IMR-90 (cell line): Measurements from ENCODE around the gene LUC7L. TPM values are rescaled to one million over a fixed set of nuclear protein-coding genes. Genes with fewer than 3 reads are reported as not detected.
A peak's percentile ranks its signal among the peaks of the same experiment; 100 is the strongest.

Source experiments
- ATAC-seq: fragments of 200-7000 bp; cut with Tn5 transposase; 2 replicates; pipeline ENCODE4 v1.9.1; 2020; ENCODE audit warnings: low read depth, mild to moderate bottlenecking, moderate library complexity
- BruUV-seq: library from RNA; stranded (reverse); fragments of 400-500 nt; replicated peaks from 2 replicates; lab custom pipeline; 2021; lab: Mats Ljungman, UMichigan
- CTCF ChIA-PET: fragments of 300-600 bp; formaldehyde crosslinking; extraction: SDS; loops from one replicate; lab custom pipeline; 2021; ENCODE audit warnings: antibody characterized with exemption; lab: Yijun Ruan, JAX
- POLR2A ChIA-PET: fragments of 300-600 bp; sonication (Branson Sonifier 250); formaldehyde crosslinking; loops from one replicate; lab custom pipeline; 2022; ENCODE audit warnings: antibody characterized with exemption; ENCODE audit not compliant: unreplicated experiment; lab: Charles Lee
- DNase-seq: peaks from one replicate; pipeline ENCODE4 v3.0.0; 2013
- H2AFZ ChIP-seq: replicated peaks from 2 replicates; pipeline ENCODE3; 2013; ENCODE audit warnings: low read length, mild to moderate bottlenecking; ENCODE audit not compliant: poor library complexity
- H2AK5ac ChIP-seq: 2 replicates; pipeline ENCODE4 v1.6.1; 2013; ENCODE audit warnings: low read depth, low read length, inconsistent platforms
- H2AK9ac ChIP-seq: replicated peaks from 2 replicates; pipeline ENCODE3; 2013; ENCODE audit warnings: mild to moderate bottlenecking, low read depth, low read length, moderate library complexity; ENCODE audit not compliant: poor library complexity
- H2BK120ac ChIP-seq: 2 replicates; pipeline ENCODE4 v1.6.1; 2013; ENCODE audit warnings: low read depth, low read length, inconsistent platforms
- H2BK15ac ChIP-seq: 3 replicates; pipeline ENCODE4 v1.6.1; 2013; ENCODE audit warnings: low read depth, low read length, inconsistent platforms
- H2BK20ac ChIP-seq: 2 replicates; pipeline ENCODE4 v1.6.1; 2013; ENCODE audit warnings: low read depth, mild to moderate bottlenecking, inconsistent platforms, low read length, moderate library complexity
- H2BK5ac ChIP-seq: 2 replicates; pipeline ENCODE4 v1.6.1; 2013; ENCODE audit warnings: mild to moderate bottlenecking, low read depth, low read length, inconsistent platforms; ENCODE audit not compliant: poor library complexity, severe bottlenecking
- H3K14ac ChIP-seq: replicated peaks from 2 replicates; pipeline ENCODE4 v1.6.1; 2013; ENCODE audit warnings: low read depth, low read length, inconsistent platforms
- H3K18ac ChIP-seq: 2 replicates; pipeline ENCODE4 v1.6.1; 2013; ENCODE audit warnings: low read depth, low read length, control low read depth
- H3K23ac ChIP-seq: 2 replicates; pipeline ENCODE4 v1.6.1; 2013; ENCODE audit warnings: low read depth, low read length, inconsistent platforms
- H3K27ac ChIP-seq: 2 replicates; pipeline ENCODE4 v1.5.1; 2013; ENCODE audit warnings: mild to moderate bottlenecking, control low read depth, low read length; ENCODE audit not compliant: insufficient read depth
- H3K27me3 ChIP-seq: 2 replicates; pipeline ENCODE4 v1.6.1; 2013; ENCODE audit warnings: low read length; ENCODE audit not compliant: control insufficient read depth, insufficient read depth
- H3K36me3 ChIP-seq: 2 replicates; pipeline ENCODE4 v1.6.1; 2013; ENCODE audit warnings: low read length, mixed read lengths; ENCODE audit not compliant: control insufficient read depth, insufficient read depth
- H3K4ac ChIP-seq: 2 replicates; pipeline ENCODE4 v1.6.1; 2013; ENCODE audit warnings: low read depth, low read length, inconsistent platforms
- H3K4me1 ChIP-seq: 2 replicates; pipeline ENCODE4 v1.6.1; 2013; ENCODE audit warnings: low read length, mixed read lengths; ENCODE audit not compliant: control insufficient read depth, insufficient read depth
- H3K4me2 ChIP-seq: 2 replicates; pipeline ENCODE4 v1.6.1; 2013; ENCODE audit warnings: low read depth, mild to moderate bottlenecking, control low read depth, low read length, moderate library complexity
- H3K4me3 ChIP-seq: 2 replicates; pipeline ENCODE4 v1.5.1; 2013; ENCODE audit warnings: low read depth, mild to moderate bottlenecking, control low read depth, low read length, moderate library complexity; ENCODE audit not compliant: insufficient read depth
- H3K56ac ChIP-seq: 2 replicates; pipeline ENCODE4 v1.6.1; 2013; ENCODE audit warnings: low read length, inconsistent platforms; ENCODE audit not compliant: insufficient read depth; ENCODE audit errors: extremely low read depth
- H3K79me1 ChIP-seq, 2 experiments: 2 replicates each; pipeline ENCODE4 v1.6.1; 2013; ENCODE audit warnings: low read length in 2 of 2, inconsistent platforms in 1 of 2, low read depth in 1 of 2
- H3K9ac ChIP-seq: 2 replicates; pipeline ENCODE4 v1.6.1; 2013; ENCODE audit warnings: low read depth, low read length, control low read depth
- H3K9me1 ChIP-seq: 2 replicates; pipeline ENCODE4 v1.6.1; 2013; ENCODE audit warnings: low read length, inconsistent platforms; ENCODE audit not compliant: insufficient read depth
- H3K9me3 ChIP-seq: 2 replicates; pipeline ENCODE4 v1.6.1; 2013; ENCODE audit warnings: low read length; ENCODE audit not compliant: control insufficient read depth, insufficient read depth
- H4K20me1 ChIP-seq: 2 replicates; pipeline ENCODE4 v1.6.1; 2013; ENCODE audit warnings: low read length, inconsistent platforms; ENCODE audit not compliant: insufficient read depth
- H4K5ac ChIP-seq: 2 replicates; pipeline ENCODE4 v1.6.1; 2013; ENCODE audit warnings: mild to moderate bottlenecking, low read depth, low read length, control low read depth
- H4K8ac ChIP-seq, 2 experiments: 2 replicates each; pipeline ENCODE4 v1.6.1; 2013; ENCODE audit warnings: low read depth in 2 of 2, low read length in 2 of 2, control low read depth in 1 of 2, inconsistent platforms in 1 of 2
- H4K91ac ChIP-seq: 2 replicates; pipeline ENCODE4 v1.6.1; 2013; ENCODE audit warnings: low read depth, low read length, inconsistent platforms; ENCODE audit not compliant: insufficient read depth
- CHD1 ChIP-seq: IDR thresholded peaks from 2 replicates; pipeline ENCODE4 v1.6.1; 2012; ENCODE audit warnings: low read depth, low read length, improper control_type of control experiment
- ELK1 ChIP-seq: fragments of 150-350 bp; IDR thresholded peaks from 2 replicates; pipeline ENCODE4 v1.6.1; 2016; ENCODE audit warnings: low read depth, mild to moderate bottlenecking, low read length, moderate library complexity, borderline replicate concordance
- FOS ChIP-seq: fragments of 150-350 bp; IDR thresholded peaks from 2 replicates; pipeline ENCODE4 v1.6.1; 2016; ENCODE audit warnings: low read depth, low read length
- MAZ ChIP-seq: IDR thresholded peaks from 2 replicates; pipeline ENCODE4 v1.6.1; 2012; ENCODE audit warnings: low read depth, mild to moderate bottlenecking, low read length, improper control_type of control experiment, moderate library complexity, borderline replicate concordance
- MXI1 ChIP-seq: IDR thresholded peaks from 2 replicates; pipeline ENCODE4 v1.6.1; 2012; ENCODE audit warnings: low read depth, mild to moderate bottlenecking, low read length, moderate library complexity, borderline replicate concordance
- POLR2A ChIP-seq: IDR thresholded peaks from 2 replicates; pipeline ENCODE4 v1.6.1; 2012; ENCODE audit warnings: mild to moderate bottlenecking, low read depth, low read length
- RCOR1 ChIP-seq: IDR thresholded peaks from 2 replicates; pipeline ENCODE4 v1.6.1; 2012; ENCODE audit warnings: mild to moderate bottlenecking, low read length, improper control_type of control experiment; ENCODE audit not compliant: insufficient replicate concordance
- RFX5 ChIP-seq: IDR thresholded peaks from 2 replicates; pipeline ENCODE4 v1.8.0; 2012; ENCODE audit warnings: low read depth, mild to moderate bottlenecking, low read length, moderate library complexity
- WGBS, 2 experiments: methylation state at CpG; one replicate each; pipeline versions ENCODE4 v1.1.5 to v1.1.7; 2013; ENCODE audit warnings: missing lambda C conversion rate in 2 of 2; ENCODE audit not compliant: insufficient read length in 1 of 2; ENCODE audit errors: extremely low coverage in 2 of 2; 5-methylcytosine and 5-hydroxymethylcytosine counted together
- dilution Hi-C: fragments of 300-500 bp; cut with HindIII; formaldehyde crosslinking; loops from one replicate; pipeline ENCODE4 v1.14.3; 2018; ENCODE audit warnings: low sequenced_read_pairs; ENCODE audit not compliant: unreplicated experiment
- in situ Hi-C: fragments of 300-500 bp; cut with MboI; formaldehyde crosslinking; loops from 3 replicates; pipeline ENCODE4 v1.14.3; 2019; ENCODE audit warnings: low sequenced_read_pairs, inconsistent platforms, mixed read lengths
- intact Hi-C: fragments of 100-400 bp; cut with micrococcal nuclease; formaldehyde crosslinking; loops from 2 replicates; pipeline ENCODE4 v1.10.0; 2022
- polyA plus RNA-seq, 3 experiments: library from polyadenylated mRNA; depleted of rRNA; stranded (reverse); fragments of >200 nt; gene quantifications; 2 replicates each; pipeline ENCODE4 v1.2.3, GENCODE V29; 2012; ENCODE audit warnings: low replicate concordance in 1 of 3
- total RNA-seq: library from RNA; depleted of rRNA; stranded (reverse); fragments of >200 nt; gene quantifications from 2 replicates; pipeline ENCODE4 v1.2.3, GENCODE V29; 2012
- TF ChIP-seq, protein P1 (sequence below): fragments of 150-350 bp; IDR thresholded peaks from 2 replicates; pipeline ENCODE4 v1.6.1; 2017; ENCODE audit warnings: mild to moderate bottlenecking, antibody characterized with exemption, low read length, low read depth

Gene LUC7L
- total and polyA plus RNA-seq, 2 of the 4 experiments (the other 2 are of a cell fraction), result 21.5 to 55.6 TPM

DNA sequence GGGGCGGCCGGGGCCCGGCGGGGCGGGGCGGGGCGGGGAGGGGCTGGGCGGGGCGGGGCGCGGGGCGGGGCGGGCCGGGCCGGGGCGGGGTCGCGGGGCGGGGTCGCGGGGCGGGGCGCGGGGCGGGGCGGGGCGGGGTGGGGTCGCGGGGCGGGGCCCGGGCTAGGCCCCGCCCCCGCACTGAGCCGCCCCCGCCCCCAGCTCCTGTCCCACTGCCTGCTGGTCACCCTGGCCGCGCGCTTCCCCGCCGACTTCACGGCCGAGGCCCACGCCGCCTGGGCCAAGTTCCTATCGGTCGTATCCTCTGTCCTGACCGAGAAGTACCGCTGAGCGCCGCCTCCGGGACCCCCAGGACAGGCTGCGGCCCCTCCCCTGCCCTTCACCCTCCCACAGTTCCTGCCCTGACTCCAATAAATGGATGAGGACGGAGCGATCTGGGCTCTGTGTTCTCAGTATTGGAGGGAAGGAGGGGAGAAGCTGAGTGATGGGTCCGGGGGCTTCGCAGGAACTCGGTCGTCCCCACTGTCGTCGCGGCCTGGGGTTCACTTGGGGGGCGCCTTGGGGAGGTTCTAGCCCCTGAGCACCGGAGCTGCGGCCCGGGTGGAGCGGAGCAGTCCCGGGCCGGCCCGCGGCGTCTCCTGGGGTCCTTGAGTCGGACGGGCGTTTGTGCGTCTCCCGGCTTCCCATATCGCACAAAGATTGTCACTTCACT lies 64.3 kb downstream of the LUC7L start:
- Histone ChIP-seq H3K4ac (no peak overlapping the region), H3K23ac (no peak overlapping the region), H3K9me1 (0 out of 2 replicates have a peak, but pooled peaks cover 4% of the 10 kb centered on the region), H3K27me3 (peaks cover 57% of the 10 kb centered on the region), H2AFZ (peak overlapping the region; percentile 51), H3K4me2 (peak overlapping the region; percentile 67), H4K20me1 (peaks cover 5% of the 10 kb centered on the region), H3K4me1 (no peaks in the 10 kb centered on the region; the same call in 1 of the 2 replicates), H3K27ac (no peak overlapping the region), H4K8ac (no peak overlapping the region), H2AK9ac (no peak overlapping the region), H3K56ac (no peak overlapping the region), H3K9me3 (no peaks in the 10 kb centered on the region; the same call in none of the 2 replicates), H3K79me1 (no peaks in the 10 kb centered on the region), H3K14ac (no peak overlapping the region), H2BK120ac (no peak overlapping the region), H2AK5ac (no peak overlapping the region), H3K18ac (no peak overlapping the region), H2BK15ac (no peak overlapping the region), H3K36me3 (no peaks in the 10 kb centered on the region), H2BK5ac (no peak overlapping the region), H2BK20ac (no peak overlapping the region), H4K5ac (no peak overlapping the region), H3K4me3 (no peak overlapping the region), H4K91ac (no peak overlapping the region), H3K9ac (no peak overlapping the region)
- DNase-seq (no peak), ATAC-seq (peak; percentile 63; the same call in 1 of the 2 replicates)
- ChIA-PET CTCF (no interaction called here), POLR2A (no interaction called here)
- in situ Hi-C loops (no loop called here), intact Hi-C loops (no loop called here), dilution Hi-C loops (no loop called here)
- no peak for TF ChIP-seq POLR2A
- no peak for TF ChIP-seq FOS
- no peak for TF ChIP-seq RFX5
- no peak for TF ChIP-seq ELK1
- TF ChIP-seq, protein P1, sequence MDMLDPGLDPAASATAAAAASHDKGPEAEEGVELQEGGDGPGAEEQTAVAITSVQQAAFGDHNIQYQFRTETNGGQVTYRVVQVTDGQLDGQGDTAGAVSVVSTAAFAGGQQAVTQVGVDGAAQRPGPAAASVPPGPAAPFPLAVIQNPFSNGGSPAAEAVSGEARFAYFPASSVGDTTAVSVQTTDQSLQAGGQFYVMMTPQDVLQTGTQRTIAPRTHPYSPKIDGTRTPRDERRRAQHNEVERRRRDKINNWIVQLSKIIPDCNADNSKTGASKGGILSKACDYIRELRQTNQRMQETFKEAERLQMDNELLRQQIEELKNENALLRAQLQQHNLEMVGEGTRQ, result no peak
- no peak for TF ChIP-seq MAZ
- TF ChIP-seq MXI1, result no peak
- no peak for TF ChIP-seq CHD1
- TF ChIP-seq RCOR1, result no peak
- WGBS, 2 experiments, result 0% methylated on average over 4 of the region's 77 CpGs; no CpG with 5 or more reads in 1 of the 2 experiments
- no TSS peak for BruUV-seq
